Measurements from ENCODE around the gene LIMK1.

LIMK1 gene

GRCh38 chr7:74056096-74056915, 27.3 kb upstream of the LIMK1 start:
- DNase-seq, result no peak

- no peak for DNase-seq
Observed at GRCh38 chr7:74057216-74057925, 26.2 kb upstream of the LIMK1 start.

- no peak for DNase-seq
Observed at GRCh38 chr7:74057987-74058386, 25.6 kb upstream of the LIMK1 start.

GRCh38 chr7:74058486-74058885, 25.1 kb upstream of the LIMK1 start:
- no peak for DNase-seq

GRCh38 chr7:74059037-74059436, 24.6 kb upstream of the LIMK1 start:
- DNase-seq, result no peak

GRCh38 chr7:74059681-74060588, 23.7 kb upstream of the LIMK1 start:
- no peak for DNase-seq

GRCh38 chr7:74061840-74062539, 21.6 kb upstream of the LIMK1 start:
- no peak for DNase-seq

GRCh38 chr7:74063223-74063641, 20.4 kb upstream of the LIMK1 start:
- DNase-seq, result no peak

GRCh38 chr7:74063646-74064045, 20.0 kb upstream of the LIMK1 start:
- no peak for DNase-seq

- no peak for DNase-seq
Observed at GRCh38 chr7:74064696-74065095, 18.9 kb upstream of the LIMK1 start.

GRCh38 chr7:74066626-74067025, 17.0 kb upstream of the LIMK1 start:
- no peak for DNase-seq

GRCh38 chr7:74068378-74069085, 15.1 kb upstream of the LIMK1 start:
- no peak for DNase-seq

GRCh38 chr7:74069086-74069541, 14.5 kb upstream of the LIMK1 start:
- no peak for DNase-seq

GRCh38 chr7:74069790-74070618, 13.6 kb upstream of the LIMK1 start:
- DNase-seq, result no peak

GRCh38 chr7:74070619-74070921, 13.0 kb upstream of the LIMK1 start:
- DNase-seq, result no peak

- no peak for DNase-seq
Observed at GRCh38 chr7:74071121-74071520, 12.5 kb upstream of the LIMK1 start.

GRCh38 chr7:74074770-74075169, 8.8 kb upstream of the LIMK1 start:
- no peak for DNase-seq

GRCh38 chr7:74078461-74078860, 5.1 kb upstream of the LIMK1 start:
- DNase-seq, result no peak

GRCh38 chr7:74082770-74083116, 861 bp upstream of the LIMK1 start:
- no peak for DNase-seq

- DNase-seq, result no peak
Observed at GRCh38 chr7:74083928-74084721, 521 bp downstream of the LIMK1 start.
